Small intestine (tissue), 7 donors: Measurements from ENCODE around the gene FGFR3. TPM values are rescaled to one million over a fixed set of nuclear protein-coding genes. Genes with fewer than 3 reads are reported as not detected.

ENCODE experiments used
- DNase-seq, 2 donors: peaks; one replicate each; pipeline versions ENCODE4 v3.0.0 to v3.0.0-alpha.2; 2013
- FAIRE-seq: peaks from 2 replicates; lab custom pipeline; 2012; peaks lifted over from hg19 to GRCh38; lab: Jason Lieb, UNC
- H3K27ac ChIP-seq, 3 donors: one replicate each; pipeline ENCODE4 v1.5.1; 2013; ENCODE audit warnings: low read length in 2 of 3, mild to moderate bottlenecking in 2 of 3, control low read depth in 1 of 3, inconsistent platforms in 1 of 3, low read depth in 1 of 3, moderate library complexity in 1 of 3
- H3K27me3 ChIP-seq, 3 donors: one replicate each; pipeline ENCODE4 v1.6.1; 2013; ENCODE audit warnings: low read length in 3 of 3, inconsistent platforms in 1 of 3; ENCODE audit not compliant: control insufficient read depth in 3 of 3, insufficient read depth in 3 of 3
- H3K36me3 ChIP-seq, 3 donors: one replicate each; pipeline ENCODE4 v1.6.1; 2013; ENCODE audit warnings: low read length in 3 of 3, inconsistent platforms in 1 of 3, low read depth in 1 of 3, mild to moderate bottlenecking in 1 of 3, moderate library complexity in 1 of 3; ENCODE audit not compliant: control insufficient read depth in 3 of 3, insufficient read depth in 2 of 3
- H3K4me1 ChIP-seq, 3 donors: one replicate each; pipeline ENCODE4 v1.6.1; 2013; ENCODE audit warnings: low read length in 2 of 3, inconsistent platforms in 1 of 3, low read depth in 1 of 3, mild to moderate bottlenecking in 1 of 3, moderate library complexity in 1 of 3; ENCODE audit not compliant: control insufficient read depth in 3 of 3, insufficient read depth in 2 of 3
- H3K4me3 ChIP-seq, 3 donors: one replicate each; pipeline ENCODE4 v1.5.1; 2013; ENCODE audit warnings: low read length in 3 of 3, control low read depth in 1 of 3, inconsistent platforms in 1 of 3, low read depth in 1 of 3, mild to moderate bottlenecking in 1 of 3, moderate library complexity in 1 of 3
- H3K9me3 ChIP-seq, 2 donors: one replicate each; pipeline ENCODE4 v1.6.1; 2013; ENCODE audit warnings: low read depth in 1 of 2, low read length in 1 of 2; ENCODE audit not compliant: control insufficient read depth in 2 of 2, insufficient read depth in 1 of 2
- WGBS, 3 donors: extraction: QIAGEN DNeasy Blood & Tissue Kit; methylation state at CpG; one replicate each; pipeline ENCODE4 v1.1.7; 2013; 5-methylcytosine and 5-hydroxymethylcytosine counted together
- polyA plus RNA-seq, 4 donors: library from polyadenylated mRNA; stranded (reverse) in 3 of 4; unstranded in 1 of 4; fragments of 200-250 nt in 3 of 4; fragments of 120-200 nt in 1 of 4; gene quantifications; one replicate each; pipeline versions ENCODE4 v1.2.1 to v1.2.3, GENCODE V29; 2013
- donor health status: healthy with polysubstance abuse.
- donor health status: control.
- donor health status: control.
- donor health status: Bipolar disorder and iron deficiency.
- donor health status: healthy.

Gene FGFR3
- polyA plus RNA-seq, 4 donors, result 13.8 to 267 (median 35.7) TPM

- no peaks in the 10 kb centered on the region for H3K9me3 ChIP-seq
- H3K27ac ChIP-seq, result no peak overlapping the region
- peaks cover 0 to 15% (median 0%) of the 10 kb centered on the region in 3 donors for H3K36me3 ChIP-seq
- H3K4me1 ChIP-seq, result peaks cover 2 to 34% (median 16%) of the 10 kb centered on the region in 3 donors
- WGBS, 3 donors, result 20 to 51% (median 26%) methylated on average over 1 of the region's 1 CpG
- no peak for DNase-seq
- H3K4me3 ChIP-seq, result peak overlapping the region in 2 of 3 donors; percentile 81 to 93
- no peaks in the 10 kb centered on the region for H3K27me3 ChIP-seq
- FAIRE-seq, result no peak
Observed at GRCh38 chr4:1854752-1855151, 61.7 kb downstream of the FGFR3 start.

DNA sequence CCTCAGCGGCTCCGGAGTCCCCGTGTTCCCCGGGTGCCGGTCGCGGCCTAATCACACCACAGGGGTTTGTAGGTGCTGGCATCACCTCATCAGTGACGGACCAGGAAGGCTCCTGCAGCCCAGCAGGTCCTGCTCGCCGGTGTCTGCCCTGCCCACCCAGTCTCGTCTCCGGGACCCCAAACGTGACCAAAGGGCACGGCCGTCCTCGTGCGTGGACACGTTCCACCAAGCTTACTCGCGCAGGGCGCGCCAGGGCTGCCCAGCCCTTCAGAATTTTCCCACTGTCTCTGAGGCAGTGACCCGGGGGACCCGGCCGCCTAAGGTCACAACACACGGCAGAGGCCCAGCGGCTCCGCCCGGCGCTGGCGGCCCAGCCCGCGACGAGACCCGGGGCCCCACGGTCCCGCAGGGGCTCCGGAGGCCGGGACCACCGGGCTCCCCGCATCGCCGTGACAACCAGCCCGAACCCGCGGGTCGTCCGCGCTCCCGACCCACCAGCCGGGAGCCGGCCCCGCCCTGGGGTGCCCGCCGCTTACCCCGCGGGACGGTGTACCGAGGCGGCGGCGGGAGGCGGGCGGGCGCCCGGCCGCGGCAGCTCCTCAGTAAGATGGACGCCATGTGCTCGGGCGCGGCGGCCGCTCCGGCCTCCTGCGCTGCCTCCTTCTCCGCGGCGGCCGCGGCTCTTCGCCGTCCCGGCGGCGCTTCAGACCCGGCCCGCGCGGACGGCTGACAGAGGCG, 62.4 kb downstream of the FGFR3 start:
- DNase-seq (peak in 1 of 2 donors; percentile 60), FAIRE-seq (no peak)
- Histone ChIP-seq H3K27me3 (no peaks in the 10 kb centered on the region), H3K27ac (peak overlapping the region in 2 of 3 donors; percentile 75 to 83), H3K36me3 (peaks cover 0 to 15% (median 0%) of the 10 kb centered on the region in 3 donors), H3K4me3 (peak overlapping the region; percentile 81 to 93 (median 81)), H3K4me1 (peaks cover 2 to 34% (median 13%) of the 10 kb centered on the region in 3 donors), H3K9me3 (no peaks in the 10 kb centered on the region)
- 1% methylated on average over 64 to 92 of the region's 92 CpGs for WGBS, 3 donors

DNA sequence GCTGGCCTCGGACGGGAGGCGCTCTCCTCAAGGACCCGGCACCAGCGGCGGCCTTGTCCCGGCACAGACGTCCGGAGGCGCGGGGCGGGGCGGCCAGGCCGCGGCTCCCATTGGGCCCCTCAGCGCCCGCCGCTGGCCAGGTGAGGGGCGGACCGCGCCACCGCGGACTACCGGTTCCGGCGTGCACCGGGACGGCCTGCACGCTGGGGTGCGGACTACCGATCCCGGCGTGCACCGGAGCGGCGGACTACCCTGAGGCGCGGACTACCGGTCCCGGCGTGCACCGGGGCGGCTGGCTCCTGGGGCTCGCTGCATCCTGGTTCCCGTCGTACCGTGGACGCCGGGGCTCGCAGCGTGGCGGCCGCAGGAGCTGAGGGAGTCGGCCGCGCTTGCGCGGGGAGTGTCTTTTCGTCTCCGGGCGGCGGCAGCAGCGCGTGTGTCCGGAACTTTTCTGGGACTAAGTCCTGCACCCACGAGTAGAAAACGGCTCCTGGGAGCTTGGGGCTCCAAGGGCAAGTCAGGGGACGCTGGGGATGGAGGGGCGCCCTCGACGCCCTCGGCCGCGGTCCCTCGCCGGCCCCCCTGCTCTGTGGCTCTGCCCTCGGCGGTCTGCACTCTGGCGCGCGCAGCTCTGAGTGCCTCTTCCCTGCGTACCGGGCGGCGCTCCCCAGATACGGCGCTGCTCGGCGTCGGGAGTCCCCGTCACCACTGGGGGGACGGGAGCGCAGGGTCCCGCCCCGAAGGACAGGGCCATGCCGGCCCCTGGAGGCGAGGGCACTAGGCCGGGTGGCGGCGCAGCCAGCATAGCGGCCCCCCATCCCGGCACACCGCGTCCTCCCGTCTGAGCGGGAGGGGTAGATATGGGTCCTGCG, 63.2 kb downstream of the FGFR3 start, which contains the start of gene LETM1:
Gene LETM1 (minus strand): TSS at position 86 of the 872 bp plus-strand sequence. CDS start 206 bp downstream, outside the sequence.
- FAIRE-seq, result no peak
- peak within 1 kb of the TSS; percentile 81 to 93 (median 91) for H3K4me3 ChIP-seq
- H3K27me3 ChIP-seq, result no peaks in the 10 kb centered on the region
- peaks cover 0 to 13% (median 0%) of the 10 kb centered on the region in 3 donors for H3K36me3 ChIP-seq
- H3K4me1 ChIP-seq, result peaks cover 2 to 34% (median 11%) of the 10 kb centered on the region in 3 donors
- no peaks in the 10 kb centered on the region for H3K9me3 ChIP-seq
- DNase-seq, result peak; percentile 96 to 98
- WGBS, 3 donors, result 0% methylated on average over 72 to 107 of the region's 107 CpGs
- peak within 1 kb of the TSS; percentile 80 to 83 (median 82) for H3K27ac ChIP-seq

GRCh38 chr4:1856943-1857699, 64.0 kb downstream of the FGFR3 start:
- DNase-seq (peak in 1 of 2 donors; percentile 22), FAIRE-seq (no peak)
- no peaks in the 10 kb centered on the region for H3K9me3 ChIP-seq
- peaks cover 0 to 8% (median 0%) of the 10 kb centered on the region in 3 donors for H3K36me3 ChIP-seq
- H3K4me3 ChIP-seq, result peak overlapping the region; percentile 76 to 93 (median 91)
- no peaks in the 10 kb centered on the region for H3K27me3 ChIP-seq
- peak overlapping the region in 2 of 3 donors; percentile 80 to 82 for H3K27ac ChIP-seq
- peaks cover 2 to 37% (median 5%) of the 10 kb centered on the region in 3 donors for H3K4me1 ChIP-seq
- WGBS, 3 donors, result 25 to 28% (median 26%) methylated on average over 21 to 32 of the region's 32 CpGs

- no peak overlapping the region for H3K4me3 ChIP-seq
- WGBS, 3 donors, result 69 to 84% (median 81%) methylated on average over 5 of the region's 5 CpGs
- H3K27ac ChIP-seq, result peak overlapping the region in 1 of 3 donors; percentile 30
- DNase-seq, result peak in 1 of 2 donors; percentile 25
- H3K9me3 ChIP-seq, result no peaks in the 10 kb centered on the region
- peaks cover 2 to 44% (median 8%) of the 10 kb centered on the region in 3 donors for H3K4me1 ChIP-seq
- no peak for FAIRE-seq
- no peaks in the 10 kb centered on the region for H3K27me3 ChIP-seq
- no peaks in the 10 kb centered on the region for H3K36me3 ChIP-seq
Observed at GRCh38 chr4:1857931-1858330, 64.8 kb downstream of the FGFR3 start.

Other genes with a start within 250 kb of the FGFR3 start
- 1 to 10 TPM in 1 of 4 donors, under 1 TPM in 2, not detected in 1; 0.27 to 1.1 (median 0.97) TPM for gene FAM53A, start 109.0 kb upstream of the FGFR3 start, polyA plus RNA-seq
- 10 to 100 TPM; 25.5 to 38.4 (median 27.9) TPM for gene SLBP, start 81.0 kb upstream of the FGFR3 start, polyA plus RNA-seq
- gene TMEM129, start 72.0 kb upstream of the FGFR3 start, polyA plus RNA-seq, result 10 to 100 TPM; 18.6 to 47.2 (median 26.0) TPM
- gene TACC3, start 71.8 kb upstream of the FGFR3 start, polyA plus RNA-seq, result 10 to 100 TPM; 11.9 to 41.4 (median 18.5) TPM
- gene LETM1, start 62.9 kb downstream of the FGFR3 start, polyA plus RNA-seq, result 10 to 100 TPM; 19.7 to 28.5 (median 23.1) TPM
- 10 to 100 TPM in 3 of 4 donors, 1 to 10 TPM in 1; 8.4 to 46.4 (median 22.5) TPM for gene NSD2, start 78.1 kb downstream of the FGFR3 start, polyA plus RNA-seq
- 10 to 100 TPM; 12.7 to 35.1 (median 22.6) TPM for gene NELFA, start 215.7 kb downstream of the FGFR3 start, polyA plus RNA-seq